K562 (cell line): ENCODE measurements around the gene RCSD1. TPM values are rescaled to one million over a fixed set of nuclear protein-coding genes. Genes with fewer than 3 reads are reported as not detected.

Experiments used
- CEBPG ChIP-seq, 3 experiments: fragments of 200-800 bp in 1 of 3; sonication (Bioruptor generic) in 1 of 3; sonication (generic) in 1 of 3; formaldehyde crosslinking in 1 of 3; IDR thresholded peaks in 2 of 3; conservative IDR thresholded peaks in 1 of 3; 2 replicates each; pipeline versions ENCODE4 v1.6.1 to v1.8.0; 2016 to 2022; ENCODE audit warnings: missing compliant biosample characterization in 2 of 3, missing genetic modification characterization in 2 of 3, mild to moderate bottlenecking in 1 of 3, missing genetic modification reagents in 1 of 3
- CXXC5 ChIP-seq: fragments of 250-450 bp; sonication (Bioruptor Pico); IDR thresholded peaks from 2 replicates; pipeline ENCODE4 v1.8.0; 2022; ENCODE audit warnings: inconsistent platforms, mild to moderate bottlenecking, moderate library complexity
- DPF2 ChIP-seq: fragments of 450-650 bp; IDR thresholded peaks from 2 replicates; pipeline ENCODE4 v1.6.1; 2016
- EP400 ChIP-seq: fragments of 450-650 bp; IDR thresholded peaks from 2 replicates; pipeline ENCODE4 v1.6.1; 2017; ENCODE audit warnings: antibody characterized with exemption, mild to moderate bottlenecking, moderate library complexity
- FOXK2 ChIP-seq, 2 experiments: fragments of 450-650 bp; IDR thresholded peaks in 1 of 2; conservative IDR thresholded peaks in 1 of 2; 2 replicates each; pipeline ENCODE4 v1.6.1; 2016; ENCODE audit warnings: low read depth in 2 of 2, mild to moderate bottlenecking in 1 of 2
- HES1 ChIP-seq: fragments of 450-650 bp; IDR thresholded peaks from 2 replicates; pipeline ENCODE4 v1.6.1; 2016; ENCODE audit warnings: low read depth, mild to moderate bottlenecking, moderate library complexity
- HOXB6 ChIP-seq: fragments of 250-450 bp; sonication (Bioruptor Pico); IDR thresholded peaks from 2 replicates; pipeline ENCODE4 v1.5.1; 2022; ENCODE audit warnings: mild to moderate bottlenecking, borderline replicate concordance
- HSF4 ChIP-seq: fragments of 250-450 bp; sonication (Bioruptor Pico); IDR thresholded peaks from 2 replicates; pipeline ENCODE4 v2.1.2; 2022; ENCODE audit warnings: mild to moderate bottlenecking, moderate library complexity, borderline replicate concordance
- JUNB ChIP-seq: fragments of 450-650 bp; formaldehyde crosslinking; conservative IDR thresholded peaks from 2 replicates; pipeline ENCODE4 v1.4.0; 2020; ENCODE audit warnings: mild to moderate bottlenecking
- MAZ ChIP-seq, 2 experiments: fragments of 450-650 bp in 1 of 2; sonication (generic) in 1 of 2; formaldehyde crosslinking; IDR thresholded peaks in 1 of 2; conservative IDR thresholded peaks in 1 of 2; 2 replicates each; pipeline versions ENCODE4 v1.4.0 to v1.5.0; 2020; ENCODE audit warnings: mild to moderate bottlenecking in 1 of 2, missing genetic modification reagents in 1 of 2
- NCOA1 ChIP-seq: fragments of 450-650 bp; IDR thresholded peaks from 2 replicates; pipeline ENCODE4 v1.6.1; 2016; ENCODE audit warnings: low read depth
- NFE2L1 ChIP-seq: fragments of 450-650 bp; IDR thresholded peaks from 2 replicates; pipeline ENCODE4 v1.6.1; 2016; ENCODE audit warnings: missing genetic modification characterization, low read depth, mild to moderate bottlenecking, missing compliant biosample characterization, moderate library complexity, borderline replicate concordance
- SMAD1 ChIP-seq: fragments of 150-350 bp; IDR thresholded peaks from 2 replicates; pipeline ENCODE4 v1.6.1; 2014; ENCODE audit warnings: low read length, low read depth; ENCODE audit not compliant: partially characterized antibody
- SMAD4 ChIP-seq: fragments of 250-450 bp; sonication (Bioruptor Pico); conservative IDR thresholded peaks from 2 replicates; pipeline ENCODE4 v1.8.0; 2021; ENCODE audit warnings: inconsistent platforms, mild to moderate bottlenecking, moderate library complexity
- SMARCA4 ChIP-seq: fragments of 450-650 bp; IDR thresholded peaks from 2 replicates; pipeline ENCODE4 v1.6.1; 2016
- TFAP4 ChIP-seq: sonication (generic); formaldehyde crosslinking; IDR thresholded peaks from 2 replicates; pipeline ENCODE4 v1.8.0; 2022; ENCODE audit warnings: missing genetic modification reagents, mild to moderate bottlenecking, moderate library complexity, borderline replicate concordance
- TRIM28 ChIP-seq: fragments of 450-650 bp; IDR thresholded peaks from 2 replicates; pipeline ENCODE4 v1.6.1; 2017
- TSC22D4 ChIP-seq: fragments of 450-650 bp; IDR thresholded peaks from 2 replicates; pipeline ENCODE4 v1.6.1; 2016; ENCODE audit warnings: missing genetic modification characterization, missing biosample characterization, control low read depth
- ZBTB7A ChIP-seq: IDR thresholded peaks from 2 replicates; pipeline ENCODE4 v1.6.1; 2011; ENCODE audit warnings: low read depth, mild to moderate bottlenecking, low read length, moderate library complexity, borderline replicate concordance; ENCODE audit not compliant: control insufficient read depth
- ZNF134 ChIP-seq: fragments of 250-450 bp; sonication (Bioruptor Pico); conservative IDR thresholded peaks from 2 replicates; pipeline ENCODE4 v1.4.0; 2020
- ZNF740 ChIP-seq, 3 experiments: fragments of 200-800 bp in 1 of 3; sonication (Bioruptor generic) in 1 of 3; sonication (generic) in 1 of 3; formaldehyde crosslinking in 1 of 3; IDR thresholded peaks; 2 replicates each; pipeline versions ENCODE4 v1.6.1 to v1.8.0; 2016 to 2022; ENCODE audit warnings: mild to moderate bottlenecking in 2 of 3, missing compliant biosample characterization in 2 of 3, missing genetic modification characterization in 2 of 3, missing genetic modification reagents in 1 of 3
- polyA plus RNA-seq, 8 experiments: library from polyadenylated mRNA; depleted of rRNA in 4 of 8; stranded (reverse) in 5 of 8; unstranded in 3 of 8; fragments of >200 nt; fragmentation: Nextera tagmentation in 2 of 8; fragmentation: Illumina TruSeq in 1 of 8; extraction: Ambion mirVana in 2 of 8; extraction: Trizol in 1 of 8; gene quantifications; 2 replicates each; pipeline versions ENCODE4 v1.2.1 to v1.2.3, GENCODE V29; 2011 to 2014; ENCODE audit warnings: inconsistent platforms in 1 of 8, missing spikeins in 1 of 8
- total RNA-seq, 7 experiments: library from RNA; depleted of rRNA in 6 of 7; stranded (reverse); fragments of >200 nt in 6 of 7; fragmentation: Illumina TruSeq in 2 of 7; extraction: Trizol in 2 of 7; gene quantifications; 2 replicates each; pipeline versions ENCODE4 v1.2.1 to v1.2.3, GENCODE V29; 2011 to 2021; ENCODE audit warnings: low replicate concordance in 1 of 7
- TF ChIP-seq, protein P1 (sequence below): IDR thresholded peaks from 2 replicates; pipeline ENCODE4 v1.6.1; 2016; ENCODE audit warnings: missing genetic modification characterization, missing compliant biosample characterization

The RCSD1 gene
- total and polyA plus RNA-seq, 9 of the 15 experiments (the other 6 are each of a cell fraction or from before 2014, with no cell fraction given) = 7.8 to 69.8 (median 45.3) TPM

GRCh38 chr1:167629681-167630567 is at the start of gene RCSD1 (continued):
- TF ChIP-seq SMAD1 = peak; percentile 9
- TF ChIP-seq HOXB6 (CRISPR knock-in tag) = no peak
- no peak for TF ChIP-seq JUNB (CRISPR knock-in tag)
- TF ChIP-seq FOXK2 (conservative IDR thresholded peaks at IDR 0.05 in 1 of 2, IDR thresholded peaks at IDR 0.05 in 1 of 2; ENCODE audit: low read depth in 2 of 2) = no peak
- peak; percentile 55 to 89; a peak in 3 of 4 replicates for TF ChIP-seq MAZ (CRISPR knock-in tag; conservative IDR thresholded peaks at IDR 0.05 in 1 of 2, IDR thresholded peaks at IDR 0.05 in 1 of 2)
- 0 out of 2 replicates have a peak, but pooled peaks have one; percentile 3 for TF ChIP-seq SMAD4
- TF ChIP-seq TFAP4 (CRISPR knock-in tag) = no peak
- TF ChIP-seq ZNF740 (CRISPR knock-in tag; IDR thresholded peaks at IDR 0.05) = peak; percentile 64; the same call in 1 of the 2 replicates
- no peak for TF ChIP-seq ZNF740 (tag; IDR thresholded peaks at IDR 0.05)
- TF ChIP-seq TSC22D4 (tag) = no peak
- TF ChIP-seq, protein P1, sequence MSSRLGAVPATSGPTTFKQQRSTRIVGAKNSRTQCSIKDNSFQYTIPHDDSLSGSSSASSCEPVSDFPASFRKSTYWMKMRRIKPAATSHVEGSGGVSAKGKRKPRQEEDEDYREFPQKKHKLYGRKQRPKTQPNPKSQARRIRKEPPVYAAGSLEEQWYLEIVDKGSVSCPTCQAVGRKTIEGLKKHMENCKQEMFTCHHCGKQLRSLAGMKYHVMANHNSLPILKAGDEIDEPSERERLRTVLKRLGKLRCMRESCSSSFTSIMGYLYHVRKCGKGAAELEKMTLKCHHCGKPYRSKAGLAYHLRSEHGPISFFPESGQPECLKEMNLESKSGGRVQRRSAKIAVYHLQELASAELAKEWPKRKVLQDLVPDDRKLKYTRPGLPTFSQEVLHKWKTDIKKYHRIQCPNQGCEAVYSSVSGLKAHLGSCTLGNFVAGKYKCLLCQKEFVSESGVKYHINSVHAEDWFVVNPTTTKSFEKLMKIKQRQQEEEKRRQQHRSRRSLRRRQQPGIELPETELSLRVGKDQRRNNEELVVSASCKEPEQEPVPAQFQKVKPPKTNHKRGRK = 0 out of 2 replicates have a peak, but pooled peaks have one; percentile 8
- TF ChIP-seq HSF4 (CRISPR knock-in tag) = 0 out of 2 replicates have a peak, but pooled peaks have one; percentile 23
- TF ChIP-seq HES1 = no peak
- peak; percentile 68 for TF ChIP-seq CXXC5 (CRISPR knock-in tag)
- peak; percentile 74 for TF ChIP-seq DPF2
- TF ChIP-seq NFE2L1 (tag) = 0 out of 2 replicates have a peak, but pooled peaks have one; percentile 10
- TF ChIP-seq NCOA1 = peak; percentile 50; the same call in 1 of the 2 replicates
- TF ChIP-seq TRIM28 = no peak; the same call in 1 of the 2 replicates
- no peak for TF ChIP-seq ZNF134
- peak; percentile 62 for TF ChIP-seq SMARCA4
- peak; percentile 73 for TF ChIP-seq EP400
- TF ChIP-seq ZBTB7A = 0 out of 2 replicates have a peak, but pooled peaks have one; percentile 46
- TF ChIP-seq CEBPG (CRISPR knock-in tag; IDR thresholded peaks at IDR 0.05) = no peak
- no peak for TF ChIP-seq CEBPG (tag; conservative IDR thresholded peaks at IDR 0.05 in 1 of 2, IDR thresholded peaks at IDR 0.05 in 1 of 2)
